AG04449 (cell line): Measurements from ENCODE around the gene BBLN.

Experiments used
- CTCF ChIA-PET: fragments of 350-600 bp; formaldehyde crosslinking; extraction: SDS; loops from one replicate; lab custom pipeline; 2021; ENCODE audit warnings: antibody characterized with exemption; lab: Yijun Ruan, JAX
- POLR2A ChIA-PET: fragments of 400-600, 350-600 bp; formaldehyde crosslinking; extraction: SDS; loops from one replicate; lab custom pipeline; 2020; ENCODE audit warnings: antibody characterized with exemption, inconsistent platforms; lab: Yijun Ruan, JAX
- DNase-seq: peaks from one replicate; pipeline ENCODE4 v3.0.0-alpha.2; 2010; ENCODE audit warnings: low read depth, low spot score
- H3K4me3 ChIP-seq: 2 replicates; pipeline ENCODE4 v1.5.1; 2011; ENCODE audit warnings: low read depth, mild to moderate bottlenecking, control low read depth, low read length
- CTCF ChIP-seq: IDR thresholded peaks from one replicate; pipeline ENCODE4 v1.5.1; 2011; ENCODE audit warnings: mild to moderate bottlenecking, moderate library complexity, low read length, control low read depth, inconsistent platforms; ENCODE audit not compliant: insufficient read depth; ENCODE audit errors: missing control alignments

Gene BBLN

GRCh38 chr9:128168731-128169308 lies 8.8 kb downstream of the BBLN start:
- ChIA-PET POLR2A (interaction anchor here (0.8 kb wide), 1 partner anchor 8 kb away, joined by 3 read pairs; the partner anchor contains the start of gene BBLN), CTCF (interaction anchor here (0.6 to 2.4 kb wide), 4 partner anchors 15 to 24 kb away, joined by 3 to 8 read pairs (median 5); partner anchors contain the start of gene CIZ1)
- TF ChIP-seq CTCF: no peak
- no peak overlapping the region for H3K4me3 ChIP-seq
- no peak for DNase-seq

- no peak for TF ChIP-seq CTCF
- no peak for DNase-seq
- ChIA-PET POLR2A (interaction anchor here (0.8 kb wide), 1 partner anchor 9 kb away, joined by 3 read pairs; the partner anchor contains the start of gene BBLN), CTCF (interaction anchor here (2.1 to 2.4 kb wide), 2 partner anchors 14 to 21 kb away, joined by 6 to 8 read pairs; partner anchors contain the start of gene CIZ1)
- no peak overlapping the region for H3K4me3 ChIP-seq
Measured at GRCh38 chr9:128169492-128169891, 9.4 kb downstream of the BBLN start.

- no peak for DNase-seq
- TF ChIP-seq CTCF: no peak
- H3K4me3 ChIP-seq: no peak overlapping the region
- CTCF ChIA-PET: interaction anchor here (2.1 to 2.4 kb wide), 2 partner anchors 14 to 21 kb away, joined by 6 to 8 read pairs; partner anchors contain the start of gene CIZ1
- POLR2A ChIA-PET: no interaction called here
Measured at GRCh38 chr9:128169925-128170324, 9.9 kb downstream of the BBLN start.

- POLR2A ChIA-PET: no interaction called here
- DNase-seq: no peak
- TF ChIP-seq CTCF: no peak
- CTCF ChIA-PET: interaction anchor here (1.0 to 3.5 kb wide), 5 partner anchors 10 to 57 kb away, joined by 3 to 19 read pairs (median 4); partner anchors contain the start of gene CIZ1
- no peak overlapping the region for H3K4me3 ChIP-seq
Measured at GRCh38 chr9:128174062-128174461, 14.0 kb downstream of the BBLN start.

GRCh38 chr9:128175102-128175563 lies 15.1 kb downstream of the BBLN start:
- no peak for DNase-seq
- ChIA-PET CTCF (interaction anchor here (0.6 to 3.5 kb wide), 13 partner anchors 9 to 80 kb away, joined by 3 to 19 read pairs (median 4); partner anchors contain the start of gene CIZ1), POLR2A (no interaction called here)
- no peak for TF ChIP-seq CTCF
- no peak overlapping the region for H3K4me3 ChIP-seq

GRCh38 chr9:128175726-128176125 lies 15.7 kb downstream of the BBLN start:
- ChIA-PET CTCF (interaction anchor here (1.1 to 3.5 kb wide), 10 partner anchors 8 to 80 kb away, joined by 3 to 19 read pairs (median 4); partner anchors contain the start of gene CIZ1), POLR2A (no interaction called here)
- DNase-seq: no peak
- H3K4me3 ChIP-seq: no peak overlapping the region
- no peak for TF ChIP-seq CTCF
